Fibroblast of mammary gland (primary cell): ENCODE measurements around the gene C16orf74.

Source experiments
- DNase-seq: peaks from one replicate; pipeline ENCODE4 v3.0.0-alpha.2; 2010; ENCODE audit warnings: low read depth
- H3K4me3 ChIP-seq: 2 replicates; pipeline ENCODE4 v1.5.1; 2011; ENCODE audit warnings: low read depth, mild to moderate bottlenecking, low read length, moderate library complexity; ENCODE audit not compliant: control insufficient read depth
- TF ChIP-seq, protein P1 (sequence below): conservative IDR thresholded peaks from 2 replicates; pipeline ENCODE4 v1.5.1; 2011; ENCODE audit warnings: low read depth, low read length, inconsistent platforms; ENCODE audit not compliant: control insufficient read depth, insufficient read depth

C16orf74 gene

DNA sequence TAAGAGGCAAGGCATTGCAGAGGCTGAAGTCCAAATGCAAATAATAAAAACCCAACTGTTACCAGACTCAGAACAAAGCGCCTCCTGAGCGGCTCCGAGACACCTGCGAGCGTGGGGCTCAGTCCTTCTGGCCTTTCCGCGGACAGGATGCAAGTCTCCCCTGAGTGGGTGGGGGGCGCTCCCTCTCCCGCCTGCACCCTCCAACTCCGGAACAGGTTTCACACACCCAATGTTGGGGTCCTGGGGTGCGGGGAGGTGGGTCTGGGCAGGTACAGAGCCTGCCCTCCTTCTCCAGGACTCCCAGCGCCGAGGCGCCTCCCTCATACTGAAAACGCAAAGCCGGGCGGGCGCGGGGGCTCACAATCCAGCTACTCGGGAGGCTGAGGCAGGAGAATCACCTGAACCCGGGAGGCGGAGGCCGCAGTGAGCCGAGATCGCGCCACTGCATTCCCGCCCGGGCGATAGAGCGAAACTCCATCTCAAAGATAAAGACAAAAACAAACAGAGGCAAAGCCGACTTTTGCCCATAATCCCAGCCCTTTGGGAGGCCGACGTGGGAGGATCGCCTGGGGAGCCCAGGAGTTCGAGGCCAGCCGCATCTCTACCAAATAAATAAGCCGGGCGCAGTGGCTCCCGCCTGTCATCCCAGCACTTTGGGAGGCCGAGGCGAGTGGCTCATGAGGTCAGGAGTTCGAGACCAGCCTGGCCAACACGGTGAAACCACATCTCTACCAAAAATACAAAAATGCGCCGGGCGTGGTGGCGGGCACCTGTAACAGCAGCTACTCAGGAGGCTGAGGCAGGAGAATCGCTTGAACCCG is 63.0 kb downstream of the C16orf74 start:
- peak overlapping the region; percentile 60 for H3K4me3 ChIP-seq
- no peak for DNase-seq
- TF ChIP-seq, protein P1, sequence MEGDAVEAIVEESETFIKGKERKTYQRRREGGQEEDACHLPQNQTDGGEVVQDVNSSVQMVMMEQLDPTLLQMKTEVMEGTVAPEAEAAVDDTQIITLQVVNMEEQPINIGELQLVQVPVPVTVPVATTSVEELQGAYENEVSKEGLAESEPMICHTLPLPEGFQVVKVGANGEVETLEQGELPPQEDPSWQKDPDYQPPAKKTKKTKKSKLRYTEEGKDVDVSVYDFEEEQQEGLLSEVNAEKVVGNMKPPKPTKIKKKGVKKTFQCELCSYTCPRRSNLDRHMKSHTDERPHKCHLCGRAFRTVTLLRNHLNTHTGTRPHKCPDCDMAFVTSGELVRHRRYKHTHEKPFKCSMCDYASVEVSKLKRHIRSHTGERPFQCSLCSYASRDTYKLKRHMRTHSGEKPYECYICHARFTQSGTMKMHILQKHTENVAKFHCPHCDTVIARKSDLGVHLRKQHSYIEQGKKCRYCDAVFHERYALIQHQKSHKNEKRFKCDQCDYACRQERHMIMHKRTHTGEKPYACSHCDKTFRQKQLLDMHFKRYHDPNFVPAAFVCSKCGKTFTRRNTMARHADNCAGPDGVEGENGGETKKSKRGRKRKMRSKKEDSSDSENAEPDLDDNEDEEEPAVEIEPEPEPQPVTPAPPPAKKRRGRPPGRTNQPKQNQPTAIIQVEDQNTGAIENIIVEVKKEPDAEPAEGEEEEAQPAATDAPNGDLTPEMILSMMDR = no peak

DNA sequence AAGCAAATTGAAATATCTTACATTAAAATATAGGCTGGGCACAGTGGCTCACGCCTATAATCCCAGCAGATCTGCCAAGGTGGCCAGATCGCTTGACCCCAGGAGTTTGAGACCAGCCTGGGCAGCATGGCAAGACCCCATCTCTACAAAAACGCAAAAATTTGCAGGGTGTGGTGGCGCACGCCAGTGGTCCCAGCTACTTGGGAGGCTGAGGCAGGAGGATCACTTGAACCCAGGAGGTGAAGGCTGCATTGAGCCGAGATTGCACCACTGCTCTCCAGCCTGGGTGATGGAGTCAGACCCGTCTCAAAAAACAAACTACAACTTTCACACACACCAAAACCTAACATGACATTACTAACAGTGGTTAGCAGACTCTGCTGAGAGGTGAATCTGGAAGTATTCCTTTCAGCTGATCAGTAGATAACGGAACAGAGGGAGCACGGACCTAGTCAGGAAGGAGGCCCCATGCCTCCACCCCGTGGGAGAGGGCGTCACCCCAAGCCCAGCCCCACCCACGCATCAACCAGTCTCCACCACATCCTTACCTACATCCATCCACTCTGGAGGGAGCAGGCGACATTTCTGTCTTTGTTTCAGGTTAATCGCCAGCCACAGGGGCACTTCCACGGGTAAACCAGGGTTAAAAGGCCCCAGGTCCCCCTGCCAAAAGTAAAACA is 63.8 kb downstream of the C16orf74 start:
- TF ChIP-seq, protein P1 = no peak
- no peak for DNase-seq
- H3K4me3 ChIP-seq = no peak overlapping the region

DNA sequence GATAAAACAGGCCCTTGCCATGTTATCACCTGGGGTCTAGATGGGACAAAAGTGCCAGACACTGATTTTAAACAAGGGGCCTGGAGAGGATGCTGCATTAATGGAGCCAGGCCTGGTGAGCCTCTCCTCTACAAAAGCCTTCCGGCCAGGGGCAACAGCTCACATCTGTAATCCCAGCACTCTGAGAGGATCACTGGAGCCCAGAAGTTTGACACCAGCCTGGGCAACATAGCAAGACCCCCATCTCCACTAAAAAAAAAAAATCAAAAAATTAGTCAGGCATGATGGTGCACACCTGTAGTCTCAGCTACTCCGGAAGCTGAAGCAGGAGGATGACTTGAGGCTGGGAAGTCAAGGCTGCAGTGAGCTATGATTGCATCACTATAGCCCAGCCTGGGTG is 65.6 kb downstream of the C16orf74 start:
- DNase-seq = no peak
- H3K4me3 ChIP-seq = no peak overlapping the region
- TF ChIP-seq, protein P1 = no peak

DNA sequence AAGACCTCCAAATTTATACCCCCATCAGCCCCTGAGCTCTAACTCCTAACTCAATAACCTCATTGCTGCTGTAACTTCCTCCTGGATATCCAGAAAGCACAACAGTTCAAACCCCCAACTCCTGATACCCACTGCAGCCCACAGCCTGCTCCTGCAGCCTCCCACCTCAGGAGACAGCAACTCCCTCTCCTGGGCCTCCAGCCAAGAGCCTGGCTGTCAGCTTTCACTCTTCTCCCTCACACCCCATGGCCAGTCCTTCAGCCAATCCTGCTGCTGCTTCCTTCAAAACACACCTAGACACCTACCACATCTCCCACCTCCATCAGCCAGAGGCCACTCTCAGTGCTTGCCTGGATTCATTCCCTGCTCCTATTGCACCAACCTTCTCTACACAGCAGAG is 67.5 kb downstream of the C16orf74 start:
- no peak for DNase-seq
- no peak overlapping the region for H3K4me3 ChIP-seq
- TF ChIP-seq, protein P1 = no peak

DNA sequence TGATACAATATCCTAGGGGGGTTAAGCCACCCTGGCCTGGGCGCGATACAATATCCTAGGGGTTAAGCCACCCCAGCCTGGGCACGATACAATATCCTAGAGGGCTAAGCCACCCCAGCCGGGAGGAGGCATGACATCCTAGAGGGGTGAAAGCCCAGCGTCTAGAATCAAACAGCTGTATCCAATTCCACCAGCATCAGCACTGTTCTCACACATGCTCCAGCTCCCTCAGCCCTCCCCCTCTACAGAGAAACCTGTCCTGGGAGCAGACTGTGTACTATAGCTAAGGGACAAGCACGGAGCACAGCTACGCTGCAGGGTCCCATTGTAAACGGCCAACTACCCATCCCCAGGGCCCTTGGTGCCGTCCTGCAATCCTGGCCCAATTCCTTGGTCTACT is 68.4 kb downstream of the C16orf74 start:
- no peak overlapping the region for H3K4me3 ChIP-seq
- TF ChIP-seq, protein P1 = no peak

DNA sequence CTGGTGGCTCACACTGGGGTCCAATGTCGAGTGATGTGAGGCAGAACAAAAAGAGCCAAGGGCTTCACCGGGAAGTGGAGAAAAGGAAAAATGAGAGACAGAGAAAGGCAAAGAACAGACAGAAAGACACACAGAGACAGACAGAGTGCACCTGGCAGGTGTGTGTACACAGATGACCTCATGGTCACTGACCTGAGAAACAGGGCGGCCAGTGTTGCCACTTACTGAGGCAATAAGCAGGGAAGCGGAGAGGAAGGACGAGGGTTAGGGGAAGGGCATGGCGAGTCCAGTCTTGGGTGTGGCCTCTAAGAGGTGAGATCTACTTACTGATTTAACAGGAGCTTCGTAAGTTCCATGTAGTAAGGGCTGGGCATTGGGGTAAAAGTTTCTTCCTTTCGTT is 69.6 kb downstream of the C16orf74 start:
- no peak for DNase-seq
- H3K4me3 ChIP-seq = no peak overlapping the region
- TF ChIP-seq, protein P1 = no peak

More for the DNA sequence above, 68.4 kb downstream of the C16orf74 start:
- DNase-seq = no peak
